Tibial nerve (tissue), 3 donors: ENCODE data around the gene VSIG10L2.

ENCODE experiments used
- POLR2A ChIP-seq, 2 donors: fragments of 450-650 bp; IDR thresholded peaks; one replicate each; pipeline ENCODE4 v1.6.1; 2017; ENCODE audit warnings: antibody characterized with exemption in 2 of 2, mild to moderate bottlenecking in 2 of 2, moderate library complexity in 2 of 2
- TF ChIP-seq, protein P1 (sequence below), 5 experiments: fragments of 200-600 bp in 3 of 5; fragments of 450-650 bp in 2 of 5; sonication (generic) in 3 of 5; IDR thresholded peaks; one replicate each; pipeline ENCODE4 v1.5.1; 2016 to 2019; ENCODE audit warnings: antibody characterized with exemption in 5 of 5, mild to moderate bottlenecking in 3 of 5, moderate library complexity in 2 of 5

DNA sequence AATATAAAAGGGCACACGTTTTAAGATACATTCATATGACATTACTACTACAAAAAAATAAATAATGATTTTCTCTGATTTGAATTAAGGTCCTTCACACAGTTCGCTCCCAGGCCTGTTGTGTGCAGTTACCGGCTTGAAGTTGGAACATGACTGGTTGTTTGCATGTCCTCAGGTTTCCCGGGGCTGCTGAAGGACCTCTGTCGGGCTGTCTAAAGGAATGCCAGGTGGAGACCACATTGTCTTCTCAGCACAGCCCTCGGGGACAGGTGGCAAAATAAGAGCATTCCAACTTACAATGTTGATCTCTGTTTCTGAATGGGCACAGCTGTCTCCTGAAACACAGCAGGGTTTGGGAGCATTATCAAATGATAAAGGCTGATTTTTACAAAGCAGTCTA, 14.9 kb downstream of the VSIG10L2 start:
- TF ChIP-seq, protein P1, sequence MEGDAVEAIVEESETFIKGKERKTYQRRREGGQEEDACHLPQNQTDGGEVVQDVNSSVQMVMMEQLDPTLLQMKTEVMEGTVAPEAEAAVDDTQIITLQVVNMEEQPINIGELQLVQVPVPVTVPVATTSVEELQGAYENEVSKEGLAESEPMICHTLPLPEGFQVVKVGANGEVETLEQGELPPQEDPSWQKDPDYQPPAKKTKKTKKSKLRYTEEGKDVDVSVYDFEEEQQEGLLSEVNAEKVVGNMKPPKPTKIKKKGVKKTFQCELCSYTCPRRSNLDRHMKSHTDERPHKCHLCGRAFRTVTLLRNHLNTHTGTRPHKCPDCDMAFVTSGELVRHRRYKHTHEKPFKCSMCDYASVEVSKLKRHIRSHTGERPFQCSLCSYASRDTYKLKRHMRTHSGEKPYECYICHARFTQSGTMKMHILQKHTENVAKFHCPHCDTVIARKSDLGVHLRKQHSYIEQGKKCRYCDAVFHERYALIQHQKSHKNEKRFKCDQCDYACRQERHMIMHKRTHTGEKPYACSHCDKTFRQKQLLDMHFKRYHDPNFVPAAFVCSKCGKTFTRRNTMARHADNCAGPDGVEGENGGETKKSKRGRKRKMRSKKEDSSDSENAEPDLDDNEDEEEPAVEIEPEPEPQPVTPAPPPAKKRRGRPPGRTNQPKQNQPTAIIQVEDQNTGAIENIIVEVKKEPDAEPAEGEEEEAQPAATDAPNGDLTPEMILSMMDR (IDR thresholded peaks at IDR 0.05): no peak
- TF ChIP-seq POLR2A (IDR thresholded peaks at IDR 0.05): no peak
